GM12878 (cell line): ENCODE data around the gene SLC12A4. TPM values are rescaled to one million over a fixed set of nuclear protein-coding genes. Genes with fewer than 3 reads are reported as not detected.

Source experiments
- CHD1 ChIP-seq: IDR thresholded peaks from 2 replicates; pipeline ENCODE4 v1.6.1; 2012; ENCODE audit warnings: low read depth, low read length, improper control_type of control experiment
- CREM ChIP-seq: IDR thresholded peaks from 2 replicates; pipeline ENCODE4 v1.6.1; 2014; ENCODE audit warnings: antibody characterized with exemption, low read depth
- ESRRA ChIP-seq: IDR thresholded peaks from 2 replicates; pipeline ENCODE4 v1.6.1; 2012; ENCODE audit warnings: mild to moderate bottlenecking, low read length, improper control_type of control experiment
- IKZF2 ChIP-seq, 2 experiments: fragments of 450-650 bp; IDR thresholded peaks; 2 replicates each; pipeline ENCODE4 v1.6.1; 2017; ENCODE audit warnings: mild to moderate bottlenecking in 2 of 2, moderate library complexity in 2 of 2
- NBN ChIP-seq: fragments of 450-650 bp; IDR thresholded peaks from 2 replicates; pipeline ENCODE4 v1.6.1; 2016
- RUNX3 ChIP-seq: IDR thresholded peaks from 2 replicates; pipeline ENCODE4 v1.6.1; 2012; ENCODE audit warnings: low read length, inconsistent platforms
- SMAD5 ChIP-seq: IDR thresholded peaks from 2 replicates; pipeline ENCODE4 v1.6.1; 2016; ENCODE audit warnings: antibody characterized with exemption, low read depth
- SMC3 ChIP-seq: IDR thresholded peaks from 2 replicates; pipeline ENCODE4 v1.6.1; 2011; ENCODE audit warnings: low read length, improper control_type of control experiment, borderline replicate concordance
- SRF ChIP-seq, 2 experiments: IDR thresholded peaks; 2 replicates each; pipeline ENCODE4 v1.6.1; 2011; ENCODE audit warnings: low read depth in 2 of 2, low read length in 2 of 2, mild to moderate bottlenecking in 1 of 2, moderate library complexity in 1 of 2
- ZNF207 ChIP-seq: fragments of 450-650 bp; IDR thresholded peaks from 2 replicates; pipeline ENCODE4 v1.6.1; 2014; ENCODE audit warnings: antibody characterized with exemption, mild to moderate bottlenecking, borderline replicate concordance
- polyA plus RNA-seq, 11 experiments: library from polyadenylated mRNA; depleted of rRNA in 4 of 11; unstranded in 6 of 11; stranded (reverse) in 5 of 11; fragments of >200 nt; fragmentation: Nextera tagmentation in 4 of 11; fragmentation: Illumina TruSeq in 1 of 11; extraction: Ambion mirVana in 4 of 11; extraction: Trizol in 1 of 11; gene quantifications; 1 replicate in 1 of 11; 2 replicates in 10 of 11; pipeline versions ENCODE4 v1.2.1 to v1.2.3, GENCODE V29; 2011 to 2016; ENCODE audit warnings: inconsistent platforms in 2 of 11, missing spikeins in 2 of 11, low read depth in 1 of 11
- total RNA-seq, 4 experiments: library from RNA; depleted of rRNA in 3 of 4; stranded (reverse); fragments of >200 nt in 3 of 4; fragmentation: Illumina TruSeq in 1 of 4; extraction: Trizol in 1 of 4; gene quantifications; 2 replicates each; pipeline versions ENCODE4 v1.2.1 to v1.2.3, GENCODE V29; 2013 to 2021
- TF ChIP-seq, protein P1 (sequence below): IDR thresholded peaks from 2 replicates; pipeline ENCODE4 v1.6.1; 2012; ENCODE audit warnings: low read length, inconsistent platforms
- TF ChIP-seq, protein P2 (sequence below): IDR thresholded peaks from 2 replicates; pipeline ENCODE4 v1.6.1; 2011; ENCODE audit warnings: borderline replicate concordance, low read depth, mild to moderate bottlenecking, moderate library complexity, low read length; ENCODE audit not compliant: insufficient read depth, poor library complexity, severe bottlenecking
- TF ChIP-seq, protein P3 (sequence below): fragments of 450-650 bp; IDR thresholded peaks from 2 replicates; pipeline ENCODE4 v1.6.1; 2017; ENCODE audit warnings: borderline replicate concordance
- TF ChIP-seq, protein P4 (sequence below): fragments of 450-650 bp; IDR thresholded peaks from 2 replicates; pipeline ENCODE4 v1.6.1; 2017; ENCODE audit warnings: mild to moderate bottlenecking, moderate library complexity

SLC12A4 gene
- total and polyA plus RNA-seq, 10 of the 15 experiments (the other 5 are each of a cell fraction or from before 2014, with no cell fraction given), result 0.95 to 39.9 (median 14.2) TPM

DNA sequence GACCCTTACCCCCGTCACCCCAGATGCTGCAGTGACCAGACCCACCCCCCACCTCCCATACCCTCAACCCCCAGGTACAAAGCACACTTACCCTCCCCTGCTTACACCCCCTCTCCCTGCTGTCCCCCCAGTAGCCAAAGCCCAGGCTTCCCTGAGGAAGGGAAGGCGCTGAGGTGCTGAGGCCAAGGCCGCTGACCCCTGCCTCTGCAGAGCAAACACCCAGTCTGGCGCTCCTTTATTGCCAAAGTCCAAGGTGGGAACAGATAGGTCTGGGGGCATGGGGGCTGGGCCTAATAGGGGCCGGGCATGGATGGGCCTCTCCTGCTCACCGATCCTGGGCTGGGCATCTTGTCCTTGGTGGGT is 25.2 kb downstream of the SLC12A4 start (continued):
- TF ChIP-seq IKZF2 (IDR thresholded peaks at IDR 0.05) (no peak), RUNX3 (no peak), SRF (IDR thresholded peaks at IDR 0.05; ENCODE audit: low read depth in 2 of 2, low read length in 2 of 2) (no peak), SMAD5 (no peak), ESRRA (no peak), NBN (no peak), SMC3 (no peak), ZNF207 (no peak), CHD1 (no peak), CREM (no peak)
- TF ChIP-seq, protein P1, sequence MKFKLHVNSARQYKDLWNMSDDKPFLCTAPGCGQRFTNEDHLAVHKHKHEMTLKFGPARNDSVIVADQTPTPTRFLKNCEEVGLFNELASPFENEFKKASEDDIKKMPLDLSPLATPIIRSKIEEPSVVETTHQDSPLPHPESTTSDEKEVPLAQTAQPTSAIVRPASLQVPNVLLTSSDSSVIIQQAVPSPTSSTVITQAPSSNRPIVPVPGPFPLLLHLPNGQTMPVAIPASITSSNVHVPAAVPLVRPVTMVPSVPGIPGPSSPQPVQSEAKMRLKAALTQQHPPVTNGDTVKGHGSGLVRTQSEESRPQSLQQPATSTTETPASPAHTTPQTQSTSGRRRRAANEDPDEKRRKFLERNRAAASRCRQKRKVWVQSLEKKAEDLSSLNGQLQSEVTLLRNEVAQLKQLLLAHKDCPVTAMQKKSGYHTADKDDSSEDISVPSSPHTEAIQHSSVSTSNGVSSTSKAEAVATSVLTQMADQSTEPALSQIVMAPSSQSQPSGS, result no peak
- TF ChIP-seq, protein P2, sequence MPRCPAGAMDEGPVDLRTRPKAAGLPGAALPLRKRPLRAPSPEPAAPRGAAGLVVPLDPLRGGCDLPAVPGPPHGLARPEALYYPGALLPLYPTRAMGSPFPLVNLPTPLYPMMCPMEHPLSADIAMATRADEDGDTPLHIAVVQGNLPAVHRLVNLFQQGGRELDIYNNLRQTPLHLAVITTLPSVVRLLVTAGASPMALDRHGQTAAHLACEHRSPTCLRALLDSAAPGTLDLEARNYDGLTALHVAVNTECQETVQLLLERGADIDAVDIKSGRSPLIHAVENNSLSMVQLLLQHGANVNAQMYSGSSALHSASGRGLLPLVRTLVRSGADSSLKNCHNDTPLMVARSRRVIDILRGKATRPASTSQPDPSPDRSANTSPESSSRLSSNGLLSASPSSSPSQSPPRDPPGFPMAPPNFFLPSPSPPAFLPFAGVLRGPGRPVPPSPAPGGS, result no peak
- TF ChIP-seq, protein P3, sequence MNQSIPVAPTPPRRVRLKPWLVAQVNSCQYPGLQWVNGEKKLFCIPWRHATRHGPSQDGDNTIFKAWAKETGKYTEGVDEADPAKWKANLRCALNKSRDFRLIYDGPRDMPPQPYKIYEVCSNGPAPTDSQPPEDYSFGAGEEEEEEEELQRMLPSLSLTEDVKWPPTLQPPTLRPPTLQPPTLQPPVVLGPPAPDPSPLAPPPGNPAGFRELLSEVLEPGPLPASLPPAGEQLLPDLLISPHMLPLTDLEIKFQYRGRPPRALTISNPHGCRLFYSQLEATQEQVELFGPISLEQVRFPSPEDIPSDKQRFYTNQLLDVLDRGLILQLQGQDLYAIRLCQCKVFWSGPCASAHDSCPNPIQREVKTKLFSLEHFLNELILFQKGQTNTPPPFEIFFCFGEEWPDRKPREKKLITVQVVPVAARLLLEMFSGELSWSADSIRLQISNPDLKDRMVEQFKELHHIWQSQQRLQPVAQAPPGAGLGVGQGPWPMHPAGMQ, result no peak
- TF ChIP-seq, protein P4, sequence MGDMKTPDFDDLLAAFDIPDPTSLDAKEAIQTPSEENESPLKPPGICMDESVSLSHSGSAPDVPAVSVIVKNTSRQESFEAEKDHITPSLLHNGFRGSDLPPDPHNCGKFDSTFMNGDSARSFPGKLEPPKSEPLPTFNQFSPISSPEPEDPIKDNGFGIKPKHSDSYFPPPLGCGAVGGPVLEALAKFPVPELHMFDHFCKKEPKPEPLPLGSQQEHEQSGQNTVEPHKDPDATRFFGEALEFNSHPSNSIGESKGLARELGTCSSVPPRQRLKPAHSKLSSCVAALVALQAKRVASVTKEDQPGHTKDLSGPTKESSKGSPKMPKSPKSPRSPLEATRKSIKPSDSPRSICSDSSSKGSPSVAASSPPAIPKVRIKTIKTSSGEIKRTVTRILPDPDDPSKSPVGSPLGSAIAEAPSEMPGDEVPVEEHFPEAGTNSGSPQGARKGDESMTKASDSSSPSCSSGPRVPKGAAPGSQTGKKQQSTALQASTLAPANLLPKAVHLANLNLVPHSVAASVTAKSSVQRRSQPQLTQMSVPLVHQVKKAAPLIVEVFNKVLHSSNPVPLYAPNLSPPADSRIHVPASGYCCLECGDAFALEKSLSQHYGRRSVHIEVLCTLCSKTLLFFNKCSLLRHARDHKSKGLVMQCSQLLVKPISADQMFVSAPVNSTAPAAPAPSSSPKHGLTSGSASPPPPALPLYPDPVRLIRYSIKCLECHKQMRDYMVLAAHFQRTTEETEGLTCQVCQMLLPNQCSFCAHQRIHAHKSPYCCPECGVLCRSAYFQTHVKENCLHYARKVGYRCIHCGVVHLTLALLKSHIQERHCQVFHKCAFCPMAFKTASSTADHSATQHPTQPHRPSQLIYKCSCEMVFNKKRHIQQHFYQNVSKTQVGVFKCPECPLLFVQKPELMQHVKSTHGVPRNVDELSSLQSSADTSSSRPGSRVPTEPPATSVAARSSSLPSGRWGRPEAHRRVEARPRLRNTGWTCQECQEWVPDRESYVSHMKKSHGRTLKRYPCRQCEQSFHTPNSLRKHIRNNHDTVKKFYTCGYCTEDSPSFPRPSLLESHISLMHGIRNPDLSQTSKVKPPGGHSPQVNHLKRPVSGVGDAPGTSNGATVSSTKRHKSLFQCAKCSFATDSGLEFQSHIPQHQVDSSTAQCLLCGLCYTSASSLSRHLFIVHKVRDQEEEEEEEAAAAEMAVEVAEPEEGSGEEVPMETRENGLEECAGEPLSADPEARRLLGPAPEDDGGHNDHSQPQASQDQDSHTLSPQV, result no peak
